HG02870 (cell line): Measurements from ENCODE around the gene ZBTB37.
"Not testable (repeated sequence)": the region's sequence is repeated elsewhere in the genome, so short reads cannot be mapped to it uniquely, and the experiment has no call there.

ENCODE experiments used
- ATAC-seq: cut with Tn5 transposase; IDR thresholded peaks from one replicate; pipeline ENCODE4 v1.9.1; 2021; ENCODE audit warnings: mild to moderate bottlenecking, moderate library complexity; ENCODE audit not compliant: unreplicated experiment

ZBTB37 gene

GRCh38 chr1:173868266-173869020 is at the start of gene ZBTB37:
Gene ZBTB37, plus strand, starts transcription at chr1:173868380. Its CDS starts 1,846 bp downstream, at chr1:173870226.
- ATAC-seq, result peak; percentile 55

GRCh38 chr1:173818459-173818858 is 49.7 kb upstream of the ZBTB37 start:
- ATAC-seq, result no peak

- ATAC-seq, result no peak
These were observed 46.5 kb upstream of the ZBTB37 start for GRCh38 chr1:173821680-173822079.

GRCh38 chr1:173823781-173824314 is 44.3 kb upstream of the ZBTB37 start:
- ATAC-seq, result peak; percentile 29

- ATAC-seq, result peak; percentile 79
These were observed 43.7 kb upstream of the ZBTB37 start, which contains the start of the genes CENPL and DARS2 for GRCh38 chr1:173824315-173825081. Gene CENPL, minus strand, starts transcription at chr1:173824883. Its CDS starts 13,584 bp downstream, at chr1:173811299. Gene DARS2, plus strand, starts transcription at chr1:173824673. Its CDS starts 557 bp downstream, at chr1:173825230.

- ATAC-seq, result no peak
These were observed 40.6 kb upstream of the ZBTB37 start for GRCh38 chr1:173827611-173828010.

GRCh38 chr1:173832748-173833147 is 35.4 kb upstream of the ZBTB37 start:
- no peak for ATAC-seq

- no peak for ATAC-seq
These were observed 16.1 kb upstream of the ZBTB37 start for GRCh38 chr1:173852105-173852504.

- ATAC-seq, result no peak
These were observed 15.1 kb upstream of the ZBTB37 start for GRCh38 chr1:173853074-173853473.

- no peak for ATAC-seq
These were observed 12.2 kb upstream of the ZBTB37 start for GRCh38 chr1:173856014-173856413.

- no peak for ATAC-seq
These were observed 11.3 kb upstream of the ZBTB37 start for GRCh38 chr1:173856903-173857302.

GRCh38 chr1:173857363-173857917 is 10.7 kb upstream of the ZBTB37 start:
- ATAC-seq, result no peak

GRCh38 chr1:173859547-173859946 is 8.6 kb upstream of the ZBTB37 start:
- ATAC-seq, result not testable (repeated sequence)

- ATAC-seq, result no peak
These were observed 8.1 kb upstream of the ZBTB37 start for GRCh38 chr1:173860065-173860464.

GRCh38 chr1:173861731-173862145 is 6.4 kb upstream of the ZBTB37 start:
- ATAC-seq, result no peak

- not testable (repeated sequence) for ATAC-seq
These were observed 5.9 kb upstream of the ZBTB37 start for GRCh38 chr1:173862146-173862768.

GRCh38 chr1:173862769-173863223 is 5.4 kb upstream of the ZBTB37 start:
- ATAC-seq, result no peak

- no peak for ATAC-seq
These were observed 4.7 kb upstream of the ZBTB37 start for GRCh38 chr1:173863224-173864161.

GRCh38 chr1:173864179-173864867 is 3.9 kb upstream of the ZBTB37 start:
- ATAC-seq, result no peak
